NB4 (cell line): Measurements from ENCODE around the gene TEAD4.

ENCODE experiments used
- CTCF ChIP-seq: IDR thresholded peaks from one replicate; pipeline ENCODE4 v1.5.1; 2012; ENCODE audit warnings: low read depth, low read length
- POLR2A ChIP-seq: IDR thresholded peaks from 2 replicates; pipeline ENCODE4 v1.6.1; 2011; ENCODE audit warnings: mild to moderate bottlenecking; ENCODE audit not compliant: insufficient read length; ENCODE audit errors: extremely low read depth

GRCh38 chr12:3038926-3039510, 79.8 kb downstream of the TEAD4 start:
- no peak for TF ChIP-seq CTCF
- no peak for TF ChIP-seq POLR2A
